Left forelimb (tissue), 1 donor: ENCODE data around the gene HPDL.
A peak's percentile ranks its signal among the peaks of the same experiment; 100 is the strongest.
"Not testable (repeated sequence)": the region's sequence is repeated elsewhere in the genome, so short reads cannot be mapped to it uniquely, and the experiment has no call there.

Source experiments
- DNase-seq: peaks from one replicate; pipeline ENCODE4 v3.0.0-alpha.2; 2018; ENCODE audit warnings: low spot score

The HPDL gene

GRCh38 chr1:45326627-45327623, at the start of gene HPDL:
TSS of gene HPDL (plus strand) at chr1:45326895. CDS start at chr1:45327149, 254 bp downstream.
- peak; percentile 84 for DNase-seq

GRCh38 chr1:45282351-45282750, 44.3 kb upstream of the HPDL start:
- no peak for DNase-seq

- DNase-seq, result not testable (repeated sequence)
These were observed 41.8 kb upstream of the HPDL start for GRCh38 chr1:45284858-45285257.

- DNase-seq, result not testable (repeated sequence)
These were observed 40.2 kb upstream of the HPDL start for GRCh38 chr1:45286521-45286920.

- DNase-seq, result not testable (repeated sequence)
These were observed 35.7 kb upstream of the HPDL start for GRCh38 chr1:45291002-45291401.

- DNase-seq, result no peak
These were observed 35.0 kb upstream of the HPDL start for GRCh38 chr1:45291716-45292115.

- DNase-seq, result no peak
These were observed 28.9 kb upstream of the HPDL start for GRCh38 chr1:45297666-45298356.

GRCh38 chr1:45299296-45299695, 27.4 kb upstream of the HPDL start:
- DNase-seq, result no peak

- DNase-seq, result no peak
These were observed 26.6 kb upstream of the HPDL start for GRCh38 chr1:45299981-45300668.

- DNase-seq, result no peak
These were observed 26.1 kb upstream of the HPDL start for GRCh38 chr1:45300669-45300997.

- no peak for DNase-seq
These were observed 24.1 kb upstream of the HPDL start for GRCh38 chr1:45302505-45303150.

- peak; percentile 99 for DNase-seq
These were observed 23.0 kb upstream of the HPDL start for GRCh38 chr1:45303520-45304310.

- DNase-seq, result no peak
These were observed 22.2 kb upstream of the HPDL start for GRCh38 chr1:45304311-45305081.

- DNase-seq, result no peak
These were observed 21.5 kb upstream of the HPDL start for GRCh38 chr1:45305231-45305630.

GRCh38 chr1:45306319-45306718, 20.4 kb upstream of the HPDL start:
- DNase-seq, result no peak

- DNase-seq, result no peak
These were observed 19.8 kb upstream of the HPDL start for GRCh38 chr1:45306905-45307304.

- DNase-seq, result no peak
These were observed 12.4 kb upstream of the HPDL start for GRCh38 chr1:45314266-45314665.

- DNase-seq, result no peak
These were observed 9.5 kb upstream of the HPDL start for GRCh38 chr1:45317166-45317565.

GRCh38 chr1:45319761-45320160, 6.9 kb upstream of the HPDL start:
- DNase-seq, result no peak

GRCh38 chr1:45321444-45321843, 5.3 kb upstream of the HPDL start:
- peak; percentile 12 for DNase-seq
